HG03378 (cell line): Measurements from ENCODE around the gene ABCC5.
"Not testable (repeated sequence)": the region's sequence is repeated elsewhere in the genome, so short reads cannot be mapped to it uniquely, and the experiment has no call there.

Experiments
- ATAC-seq: cut with Tn5 transposase; IDR thresholded peaks from one replicate; pipeline ENCODE4 v1.9.1; 2021; ENCODE audit warnings: mild to moderate bottlenecking, moderate library complexity; ENCODE audit not compliant: unreplicated experiment

Gene ABCC5

DNA sequence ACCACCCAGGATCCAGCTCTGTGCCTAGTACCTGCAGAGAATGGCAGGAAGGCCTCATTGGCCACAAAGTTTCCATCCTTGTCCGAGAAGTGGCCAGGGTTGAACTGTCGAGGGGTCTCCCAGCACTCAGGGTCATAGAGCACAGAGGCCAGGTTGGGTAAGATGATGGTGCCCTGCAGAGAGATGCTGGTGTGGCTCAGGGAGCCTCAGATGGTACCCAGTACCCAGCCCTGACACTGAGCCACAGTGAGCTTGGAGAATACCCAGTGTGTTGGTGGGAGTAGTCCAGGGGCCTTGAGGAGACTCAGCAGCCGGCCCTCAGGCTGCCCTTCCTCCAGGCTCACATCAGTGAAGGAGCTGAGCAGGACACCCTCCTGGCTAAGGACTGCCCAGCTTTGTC lies 121.5 kb downstream of the ABCC5 start:
- no peak for ATAC-seq

GRCh38 chr3:183895774-183896173 lies 121.9 kb downstream of the ABCC5 start:
- ATAC-seq, result no peak

DNA sequence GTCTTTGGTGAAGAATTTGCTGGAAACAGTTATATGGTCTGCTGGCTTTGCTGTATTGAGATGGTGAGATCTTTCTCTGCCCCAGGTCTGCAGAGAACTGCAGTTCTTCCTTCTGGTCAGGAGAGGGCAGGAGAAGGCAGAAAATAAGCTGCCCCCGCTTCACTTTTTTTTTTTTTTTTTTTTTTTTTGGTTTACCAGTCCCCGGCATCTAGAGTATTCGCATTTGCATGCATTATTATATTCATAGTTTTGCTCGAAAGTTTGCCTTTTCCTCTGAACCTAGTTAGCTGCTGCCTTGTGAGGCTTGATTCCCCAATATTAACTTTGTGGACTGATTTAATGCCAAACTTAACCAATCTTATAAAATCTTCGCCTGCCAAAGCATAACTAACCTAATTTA lies 122.4 kb downstream of the ABCC5 start:
- no peak for ATAC-seq

DNA sequence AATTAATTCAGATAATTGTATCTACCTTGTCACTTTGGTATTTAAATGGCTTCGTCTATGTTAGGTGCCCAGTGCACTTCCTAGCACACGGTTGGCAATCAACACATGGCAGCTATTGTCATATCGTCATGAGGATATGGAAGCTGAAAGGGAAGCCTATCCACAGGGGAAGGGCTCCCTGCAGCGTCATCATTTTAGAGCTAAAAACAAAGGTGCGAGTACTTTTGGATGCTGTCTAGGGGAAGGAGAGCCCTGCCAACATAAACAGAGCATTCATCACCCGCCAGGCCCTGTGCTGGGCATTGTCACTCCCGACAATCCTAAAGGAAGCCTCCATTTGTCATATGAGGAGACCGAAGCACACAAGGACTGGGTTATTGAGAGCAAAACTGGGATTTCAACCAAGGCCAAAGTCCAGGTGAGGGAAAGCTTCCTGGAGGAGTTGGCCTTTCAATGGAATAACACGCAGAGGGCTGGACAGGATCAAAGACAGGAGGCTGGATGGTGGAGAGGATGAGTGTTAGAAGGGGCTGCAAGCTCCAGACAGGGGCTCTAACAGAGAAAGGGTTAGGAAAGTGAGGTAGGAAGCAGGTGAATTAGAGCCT lies 125.0 kb downstream of the ABCC5 start:
- no peak for ATAC-seq

DNA sequence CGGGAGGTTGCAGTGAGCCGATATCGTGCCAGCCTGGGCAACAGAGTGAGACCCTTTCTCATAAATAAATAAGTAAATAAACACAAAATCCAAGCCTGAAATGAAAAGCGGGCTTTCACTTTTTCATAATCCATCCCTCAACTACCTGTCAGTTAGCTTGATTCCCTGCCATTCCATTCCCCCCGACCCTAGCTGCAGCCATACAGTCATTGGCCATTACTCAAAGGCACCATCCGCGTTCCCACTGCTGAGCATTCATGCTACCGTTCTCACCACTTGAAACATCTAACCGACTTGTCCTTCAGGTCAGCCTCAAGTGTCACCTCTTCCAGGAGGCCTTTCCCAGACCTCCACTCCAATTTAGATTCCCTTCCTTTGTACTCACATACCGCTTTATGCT lies 131.9 kb downstream of the ABCC5 start:
- ATAC-seq, result no peak

DNA sequence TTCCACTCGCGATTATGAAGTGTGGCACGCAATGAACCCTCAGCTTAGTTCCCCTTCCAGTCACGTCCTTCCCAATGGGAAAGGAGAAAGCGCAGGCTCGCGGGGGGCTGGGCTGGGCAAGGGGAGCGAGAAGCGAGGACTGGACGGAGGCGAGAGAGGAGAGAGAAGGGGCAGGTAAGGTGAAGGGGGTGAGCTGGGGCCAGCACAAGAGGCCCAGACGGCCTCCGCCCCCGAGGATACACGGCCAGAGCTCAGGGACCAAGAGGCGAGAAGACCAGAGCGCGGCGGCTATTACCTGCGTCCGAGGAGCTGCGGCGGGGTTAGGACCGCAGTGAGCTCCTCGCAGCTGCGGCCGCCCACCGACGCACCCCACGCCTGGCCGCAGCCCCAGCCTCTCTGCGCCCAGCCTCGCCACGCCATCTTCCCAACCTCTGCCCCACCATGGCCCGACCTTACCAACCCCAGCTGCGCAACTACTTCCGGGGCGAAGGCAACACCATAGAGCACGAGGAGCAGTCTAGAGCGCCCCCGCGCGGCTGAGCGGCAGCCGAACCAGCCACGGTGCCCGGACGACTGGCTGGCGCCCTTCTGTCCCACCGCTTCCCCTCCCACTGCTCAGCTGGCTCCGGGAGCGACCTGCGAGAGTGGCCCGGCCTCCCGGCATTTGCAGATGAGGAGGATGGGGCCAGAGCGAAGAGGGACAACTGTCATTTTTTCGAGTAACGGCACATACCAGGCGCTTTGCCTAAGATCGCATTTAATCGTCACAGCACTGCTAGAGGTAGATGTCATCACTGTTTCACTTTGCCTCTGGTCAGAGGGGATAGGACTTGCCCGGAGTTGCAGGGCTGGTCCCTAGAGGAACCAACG lies 133.0 kb downstream of the ABCC5 start, which contains the start of gene PARL:
PARL (minus strand) TSS at position 454 of the 870 bp plus-strand sequence; CDS start at position 420, 34 bp downstream.
- ATAC-seq, result peak; percentile 99

- ATAC-seq, result no peak
Measured at GRCh38 chr3:183884097-183884426, 133.6 kb downstream of the ABCC5 start.

- ATAC-seq, result no peak
Measured at GRCh38 chr3:183883291-183884096, 134.2 kb downstream of the ABCC5 start.

DNA sequence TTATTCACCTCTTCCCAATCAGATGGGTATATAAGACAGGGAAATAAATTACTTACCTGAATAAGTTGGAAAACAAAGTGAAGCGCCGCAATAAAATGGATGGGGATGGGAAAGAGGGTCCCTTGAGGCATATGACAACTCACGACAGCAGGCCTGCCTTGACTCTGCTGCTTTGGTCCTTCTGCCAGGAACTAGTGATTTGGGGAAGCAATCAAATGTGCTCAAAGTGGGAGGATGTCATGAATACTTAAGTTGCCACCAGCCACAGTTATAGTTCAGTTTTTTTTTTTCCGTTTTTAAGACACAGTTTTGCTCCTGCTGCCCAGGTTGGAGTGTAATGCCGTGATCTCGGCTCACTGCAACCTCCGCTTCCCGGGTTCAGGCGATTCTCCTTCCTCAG lies 137.6 kb downstream of the ABCC5 start:
- no peak for ATAC-seq

- ATAC-seq, result no peak
Measured at GRCh38 chr3:183879243-183879642, 138.4 kb downstream of the ABCC5 start.

DNA sequence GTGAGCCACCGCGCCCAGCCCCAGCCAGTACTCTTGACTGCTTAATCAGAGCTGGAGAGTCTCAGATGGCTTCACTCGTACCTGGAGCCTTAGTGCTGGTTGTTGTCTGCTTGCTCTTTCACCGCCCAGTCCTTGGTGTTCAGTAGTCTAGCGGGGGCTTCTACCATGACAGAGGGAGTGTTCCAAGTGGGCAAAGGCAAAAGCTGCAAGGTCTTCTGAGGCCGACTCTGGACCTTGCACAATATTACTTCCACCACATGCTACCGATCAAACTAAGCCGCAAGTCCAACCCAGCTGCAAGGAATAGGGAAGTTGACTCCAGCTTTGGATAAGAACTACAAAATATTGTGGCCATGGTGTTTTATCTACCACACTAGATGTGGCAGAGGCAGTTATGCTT lies 139.6 kb downstream of the ABCC5 start:
- ATAC-seq, result no peak

- not testable (repeated sequence) for ATAC-seq
Measured at GRCh38 chr3:183877227-183877626, 140.5 kb downstream of the ABCC5 start.

DNA sequence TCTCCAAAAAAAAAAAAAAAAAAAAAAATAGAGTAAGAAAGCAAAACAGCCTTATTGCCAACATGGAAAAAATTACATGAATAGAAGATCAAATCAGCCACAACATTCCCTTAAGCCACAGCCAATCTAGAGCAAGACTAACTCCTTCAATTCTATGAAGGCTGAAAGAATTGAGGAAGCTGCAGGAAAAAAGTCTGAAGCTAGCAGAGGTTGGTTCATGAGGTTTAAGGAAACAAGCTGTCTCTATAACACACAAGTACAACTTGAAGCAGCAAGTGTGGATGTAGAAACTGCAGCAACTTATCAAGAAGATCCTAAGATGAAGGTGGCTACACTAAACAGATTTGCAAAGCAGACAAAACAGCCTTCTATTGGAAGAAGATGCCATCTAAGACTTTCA lies 142.3 kb downstream of the ABCC5 start:
- ATAC-seq, result no peak

- ATAC-seq, result no peak
Measured at GRCh38 chr3:183873914-183874313, 143.8 kb downstream of the ABCC5 start.

DNA sequence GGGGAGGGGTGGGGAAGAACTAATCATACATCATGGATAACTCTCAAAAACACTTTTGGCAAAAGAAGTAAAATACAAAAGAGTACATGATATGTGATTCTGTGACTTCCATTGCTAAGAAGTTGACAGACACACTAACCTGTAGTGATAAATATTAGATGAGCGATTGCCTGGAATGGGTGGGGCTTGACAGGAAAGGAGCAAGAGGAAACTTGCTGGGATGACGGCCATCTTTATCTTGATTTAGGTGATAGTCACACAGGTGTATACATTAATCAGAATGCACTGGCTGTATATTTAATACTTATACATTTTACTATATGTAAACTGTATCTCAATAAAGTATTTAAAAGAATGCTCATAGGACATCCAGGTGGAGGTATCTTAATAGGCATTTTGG lies 146.1 kb downstream of the ABCC5 start:
- no peak for ATAC-seq

DNA sequence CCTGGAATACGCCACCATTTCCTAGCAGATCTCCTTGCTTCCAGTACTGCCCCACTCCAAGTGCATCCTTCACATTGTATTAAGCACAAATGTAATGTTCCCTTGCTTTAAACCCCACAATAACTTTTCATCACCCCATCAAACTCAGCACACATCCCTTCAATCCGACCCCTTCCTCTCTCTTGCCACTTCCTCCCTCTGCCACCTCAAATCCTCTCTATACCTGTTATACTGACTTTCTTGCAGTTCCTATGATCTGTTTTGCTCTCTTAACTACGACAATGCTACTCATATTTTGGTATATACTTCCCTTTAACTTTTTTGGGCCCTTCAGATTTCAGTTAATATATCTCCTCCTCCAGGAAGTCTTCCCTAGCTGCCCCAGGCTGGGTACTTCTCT lies 147.1 kb downstream of the ABCC5 start:
- ATAC-seq, result no peak
